HG03103 (cell line): ENCODE data around the gene KCNQ1.

Experiments used
- ATAC-seq: cut with Tn5 transposase; IDR thresholded peaks from one replicate; pipeline ENCODE4 v1.9.1; 2021; ENCODE audit warnings: low read depth; ENCODE audit not compliant: unreplicated experiment

KCNQ1 gene

GRCh38 chr11:2424811-2425495, 19.9 kb upstream of the KCNQ1 start:
- ATAC-seq, result no peak

- no peak for ATAC-seq
These were observed 19.3 kb upstream of the KCNQ1 start for GRCh38 chr11:2425506-2425905.

- no peak for ATAC-seq
These were observed 18.6 kb upstream of the KCNQ1 start for GRCh38 chr11:2426221-2426620.

GRCh38 chr11:2426826-2427521, 17.8 kb upstream of the KCNQ1 start:
- no peak for ATAC-seq

GRCh38 chr11:2427721-2428321, 17.0 kb upstream of the KCNQ1 start:
- no peak for ATAC-seq

GRCh38 chr11:2428322-2428795, 16.4 kb upstream of the KCNQ1 start:
- no peak for ATAC-seq

- ATAC-seq, result no peak
These were observed 13.4 kb upstream of the KCNQ1 start for GRCh38 chr11:2431395-2431794.

- no peak for ATAC-seq
These were observed 12.6 kb upstream of the KCNQ1 start for GRCh38 chr11:2432171-2432621.

- no peak for ATAC-seq
These were observed 12.2 kb upstream of the KCNQ1 start for GRCh38 chr11:2432628-2433071.

DNA sequence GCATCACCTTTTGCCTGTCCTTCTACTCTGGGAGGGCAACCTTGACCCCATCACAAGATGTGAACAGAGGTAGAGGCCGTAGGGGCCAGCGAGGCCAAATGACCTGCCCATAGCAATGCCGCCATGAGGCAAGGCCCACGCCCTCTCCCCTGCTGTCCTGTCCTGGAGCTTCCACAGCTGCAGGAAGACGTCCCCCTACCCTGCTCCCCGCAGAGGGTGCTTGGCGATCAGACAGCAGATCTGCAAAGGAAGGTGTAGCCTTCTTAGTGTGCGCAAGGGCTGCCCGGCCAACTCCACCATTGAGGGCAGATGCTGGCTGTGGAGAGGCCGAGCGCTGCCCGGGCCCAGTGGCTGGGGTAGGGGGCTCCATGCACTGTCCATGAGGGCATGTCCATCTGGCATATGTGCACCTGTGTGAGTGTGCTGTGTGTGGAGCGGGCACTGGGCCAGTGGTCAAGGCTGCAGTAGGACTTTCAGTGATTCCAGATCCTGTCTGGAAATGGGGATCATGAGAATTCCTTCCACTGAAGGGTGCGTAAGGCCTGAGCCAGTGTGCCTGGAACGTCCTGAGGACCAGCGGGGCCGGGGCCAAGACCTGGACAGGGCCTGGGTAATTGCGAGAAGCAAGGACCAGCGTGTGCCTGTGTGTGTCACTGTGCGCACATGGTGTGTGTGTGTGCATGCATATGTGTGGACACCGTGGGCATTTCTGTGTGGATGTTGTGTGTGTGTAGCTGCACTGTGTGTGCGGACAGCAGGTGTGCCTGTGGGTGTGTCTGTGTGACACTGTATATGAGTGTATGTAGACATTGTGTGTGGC, 11.5 kb upstream of the KCNQ1 start:
- ATAC-seq, result no peak

- ATAC-seq, result no peak
These were observed 10.8 kb upstream of the KCNQ1 start for GRCh38 chr11:2434008-2434407.

DNA sequence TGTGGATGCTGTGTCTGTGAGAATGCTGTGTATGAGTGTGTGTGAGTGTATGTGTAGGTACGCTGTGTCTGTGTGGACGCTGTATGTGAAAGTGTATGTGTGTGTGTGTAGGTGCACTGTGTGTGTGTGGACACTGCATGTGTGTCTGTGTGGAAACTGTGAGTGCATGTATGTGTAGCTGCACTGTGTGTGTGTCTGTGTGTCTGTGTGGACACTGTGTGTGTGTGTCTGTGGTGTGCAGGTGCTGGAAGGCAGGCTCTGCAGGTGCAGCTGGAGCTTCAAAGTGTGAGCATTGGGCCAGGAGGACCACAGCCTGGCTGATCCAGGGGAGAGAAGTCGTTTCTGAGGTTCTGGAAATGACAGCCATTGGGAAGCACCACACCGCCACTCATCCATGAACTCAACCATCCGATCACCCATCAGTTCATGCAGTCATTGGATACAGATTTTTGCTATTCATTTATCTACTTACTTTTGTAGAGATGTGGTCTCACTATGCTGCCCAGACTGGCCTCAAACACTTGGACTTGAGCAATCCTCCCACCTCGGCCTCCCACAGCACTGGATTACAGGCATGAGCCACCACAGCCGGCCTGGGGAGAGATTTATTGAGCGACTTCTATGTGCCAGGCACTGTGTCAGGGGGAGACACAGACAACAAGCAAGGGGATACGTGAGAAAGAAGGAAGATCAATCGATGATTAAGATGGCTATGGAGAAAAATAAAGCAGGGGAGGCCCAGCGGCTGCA, 10.1 kb upstream of the KCNQ1 start:
- ATAC-seq, result no peak

DNA sequence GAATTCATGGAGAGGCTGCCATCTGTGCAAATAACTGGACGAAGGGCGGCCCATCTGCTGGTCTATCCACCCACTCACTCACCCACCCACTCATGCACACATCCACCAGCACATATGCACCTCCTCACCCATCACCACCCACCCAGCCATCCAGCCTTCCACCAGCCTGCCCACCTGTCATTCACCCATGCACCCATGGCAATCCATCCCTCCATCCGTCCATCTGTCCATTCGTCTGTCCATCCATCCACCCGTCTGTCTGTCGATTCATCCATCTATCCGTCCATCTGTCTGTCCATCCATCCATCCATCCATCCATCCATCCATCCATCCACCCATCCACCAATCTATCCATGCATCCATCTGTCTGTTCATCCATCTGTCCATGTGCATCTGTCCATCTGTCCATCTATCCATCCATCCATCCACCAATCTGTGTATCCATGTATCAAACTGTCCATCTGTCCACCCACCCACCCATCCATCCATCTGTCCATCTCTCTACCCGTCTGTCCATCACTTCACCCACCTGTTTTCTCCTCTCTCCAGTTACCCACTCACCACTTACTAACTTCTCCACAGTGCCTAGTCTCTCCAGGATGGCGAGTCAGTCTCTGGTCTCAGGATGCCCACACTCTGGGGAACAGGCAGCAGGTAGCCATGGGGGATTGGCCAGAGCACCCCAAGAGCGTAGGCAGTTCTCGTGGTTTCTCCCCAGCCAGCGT, 9.4 kb upstream of the KCNQ1 start:
- no peak for ATAC-seq

DNA sequence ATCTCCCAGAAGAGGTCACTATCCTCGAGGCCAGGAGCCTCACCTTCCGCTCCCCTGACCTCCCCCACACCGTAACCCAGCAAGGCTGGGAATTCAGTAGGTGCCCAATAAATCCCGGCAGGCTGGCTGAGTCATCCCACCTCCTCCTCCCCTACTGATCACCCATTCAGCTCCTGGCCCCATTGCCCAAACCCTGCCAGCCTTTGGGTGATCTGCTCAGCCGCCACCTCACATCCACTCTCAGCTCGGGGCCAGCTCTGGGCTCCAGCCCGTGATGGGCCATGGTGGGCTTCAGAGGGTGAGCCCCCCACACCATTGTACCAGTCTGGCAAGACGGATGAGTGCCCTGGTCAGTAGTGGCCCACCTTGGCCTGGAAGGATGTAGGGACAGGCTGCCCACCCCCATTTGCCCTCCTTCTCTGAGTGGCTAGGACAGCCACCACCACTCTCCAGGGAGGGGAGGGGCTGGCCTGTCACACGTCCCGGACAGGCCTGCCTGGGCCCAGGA, 8.7 kb upstream of the KCNQ1 start:
- no peak for ATAC-seq

DNA sequence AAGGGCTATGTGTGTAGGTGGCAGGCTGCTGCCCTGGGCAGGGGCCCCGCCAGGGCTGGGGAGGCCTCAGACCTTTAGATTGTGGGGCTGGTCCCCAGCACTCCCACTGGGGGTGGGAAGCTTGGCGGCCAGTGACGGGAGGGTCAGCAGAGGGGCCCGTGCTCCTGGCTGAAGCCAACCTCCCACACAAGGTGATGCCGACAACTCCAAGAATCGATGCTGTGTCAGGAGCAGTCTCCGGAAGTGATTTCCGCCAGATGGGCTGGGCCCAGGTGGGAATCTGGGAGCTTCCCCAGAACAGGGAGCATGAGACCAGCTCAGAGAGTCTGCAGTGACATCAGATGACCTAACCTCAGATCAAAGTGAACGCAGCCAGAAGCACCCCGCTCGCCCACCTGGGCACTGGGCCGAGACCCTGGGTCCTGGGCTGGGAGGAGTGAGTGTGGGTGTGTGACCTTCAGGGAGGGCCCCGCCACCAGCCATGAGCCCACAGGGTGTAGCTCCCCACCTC, 8.2 kb upstream of the KCNQ1 start:
- ATAC-seq, result no peak

- ATAC-seq, result no peak
These were observed 7.3 kb upstream of the KCNQ1 start for GRCh38 chr11:2437516-2437915.

DNA sequence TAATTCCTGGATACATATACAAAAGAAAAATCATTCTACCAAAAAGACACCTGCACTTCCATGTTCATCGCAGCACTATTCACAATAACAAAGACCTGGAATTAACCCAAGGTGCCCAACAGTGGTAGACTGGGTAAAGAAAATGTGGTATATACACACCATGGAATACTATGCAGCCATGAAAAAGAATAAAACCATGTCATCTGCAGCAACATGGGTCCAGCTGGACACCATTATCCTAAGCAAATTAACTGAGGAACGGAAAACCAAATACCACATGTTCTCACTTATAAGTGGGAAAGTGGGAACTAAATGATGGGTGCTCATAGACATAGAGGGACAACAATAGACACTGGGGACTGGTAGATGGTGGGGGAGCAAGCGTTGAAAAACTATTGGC, 5.0 kb upstream of the KCNQ1 start:
- no peak for ATAC-seq

GRCh38 chr11:2440646-2441045, 4.2 kb upstream of the KCNQ1 start:
- no peak for ATAC-seq

DNA sequence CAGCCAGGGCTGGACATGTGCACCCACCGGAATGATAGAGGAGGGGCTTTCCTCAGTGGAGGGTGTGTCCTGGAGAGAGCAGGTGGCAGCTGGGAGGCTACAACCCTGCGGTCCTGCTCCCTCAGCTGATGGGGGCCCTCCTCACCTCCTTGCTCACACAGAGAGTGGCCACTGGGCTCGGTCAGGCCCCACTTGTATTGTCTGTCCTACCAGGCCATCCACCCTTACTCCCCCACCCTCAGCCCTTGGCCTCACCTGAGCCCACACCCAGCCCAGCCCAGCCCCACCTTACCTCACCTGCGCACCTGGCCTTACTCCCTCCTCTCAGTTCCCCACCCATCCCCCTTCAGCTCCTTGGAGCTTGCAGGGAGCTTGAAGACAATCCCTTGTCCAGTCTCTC, 3.6 kb upstream of the KCNQ1 start:
- ATAC-seq, result no peak
